H1 (cell line): Measurements from ENCODE around the gene SMYD3. TPM values are rescaled to one million over a fixed set of nuclear protein-coding genes. Genes with fewer than 3 reads are reported as not detected.

Source experiments
- CTCF ChIA-PET: fragments of 300-600 bp; sonication (Branson Sonifier 250); formaldehyde crosslinking; loops from one replicate; lab custom pipeline; 2021; ENCODE audit not compliant: partially characterized antibody; lab: Charles Lee
- POLR2A ChIA-PET: fragments of 300-600 bp; sonication (Branson Sonifier 250); formaldehyde crosslinking; loops from one replicate; lab custom pipeline; 2021; ENCODE audit warnings: inconsistent platforms; ENCODE audit not compliant: partially characterized antibody; lab: Charles Lee
- DNase-seq, 2 experiments: peaks; one replicate each; pipeline versions ENCODE4 v3.0.0 to v3.0.0-alpha.2; 2010 to 2022; ENCODE audit warnings: low spot score in 2 of 2, low read depth in 1 of 2, mixed read lengths in 1 of 2
- FAIRE-seq: peaks from 2 replicates; lab custom pipeline; 2011; peaks lifted over from hg19 to GRCh38; lab: Jason Lieb, UNC
- H2AFZ ChIP-seq: 2 replicates; pipeline ENCODE4 v1.8.1; 2012; ENCODE audit warnings: low read length, inconsistent platforms
- H2AK5ac ChIP-seq: 2 replicates; pipeline ENCODE4 v1.6.1; 2013; ENCODE audit warnings: low read depth, low read length
- H2BK120ac ChIP-seq: replicated peaks from 2 replicates; pipeline ENCODE3; 2013; ENCODE audit warnings: low read depth, low read length, inconsistent platforms
- H2BK12ac ChIP-seq: 2 replicates; pipeline ENCODE4 v1.6.1; 2013; ENCODE audit warnings: low read depth, low read length
- H2BK15ac ChIP-seq: 2 replicates; pipeline ENCODE4 v1.6.1; 2013; ENCODE audit warnings: low read length
- H2BK20ac ChIP-seq: 2 replicates; pipeline ENCODE4 v1.6.1; 2013; ENCODE audit warnings: low read length
- H2BK5ac ChIP-seq: 2 replicates; pipeline ENCODE4 v1.6.1; 2013; ENCODE audit warnings: low read depth, low read length
- H3K14ac ChIP-seq: 2 replicates; pipeline ENCODE4 v1.6.1; 2013; ENCODE audit warnings: inconsistent platforms; ENCODE audit not compliant: insufficient read length
- H3K18ac ChIP-seq: 2 replicates; pipeline ENCODE4 v1.6.1; 2013; ENCODE audit warnings: low read length; ENCODE audit errors: extremely low read depth
- H3K23ac ChIP-seq: 2 replicates; pipeline ENCODE4 v1.6.1; 2013; ENCODE audit warnings: inconsistent platforms; ENCODE audit not compliant: insufficient read length
- H3K23me2 ChIP-seq: 2 replicates; pipeline ENCODE4 v1.6.1; 2013; ENCODE audit warnings: low read depth, low read length
- H3K27ac ChIP-seq: 2 replicates; pipeline ENCODE4 v1.6.1; 2011; ENCODE audit warnings: low read depth, low read length, inconsistent platforms
- H3K27me3 ChIP-seq, 4 experiments: replicated peaks in 1 of 4; 1 replicate in 1 of 4; 2 replicates in 3 of 4; pipeline versions ENCODE4 v1.6.1 to v1.8.1; 2011 to 2013; ENCODE audit warnings: low read length in 3 of 4, mild to moderate bottlenecking in 3 of 4, inconsistent platforms in 2 of 4, mixed read lengths in 2 of 4, moderate library complexity in 1 of 4; ENCODE audit not compliant: control insufficient read depth in 3 of 4, insufficient read depth in 3 of 4; ENCODE audit errors: extremely low read depth in 1 of 4
- H3K36me3 ChIP-seq, 4 experiments: 2 replicates each; pipeline versions ENCODE4 v1.6.1 to v1.8.1; 2011 to 2013; ENCODE audit warnings: mild to moderate bottlenecking in 4 of 4, low read length in 3 of 4, moderate library complexity in 2 of 4, control low read depth in 1 of 4, inconsistent platforms in 1 of 4; ENCODE audit not compliant: insufficient read depth in 4 of 4, control insufficient read depth in 2 of 4
- H3K4ac ChIP-seq: replicated peaks from 2 replicates; pipeline ENCODE3; 2013; ENCODE audit warnings: low read length, low read depth, mixed read lengths, inconsistent platforms; ENCODE audit not compliant: insufficient read length
- H3K4me1 ChIP-seq, 4 experiments: replicated peaks in 1 of 4; 1 replicate in 1 of 4; 2 replicates in 3 of 4; pipeline versions ENCODE4 v1.6.1 to v1.8.1; 2011 to 2013; ENCODE audit warnings: low read length in 3 of 4, inconsistent platforms in 2 of 4, mixed read lengths in 1 of 4; ENCODE audit not compliant: insufficient read depth in 4 of 4, control insufficient read depth in 3 of 4
- H3K4me2 ChIP-seq, 2 experiments: 2 replicates each; pipeline versions ENCODE4 v1.6.1 to v1.8.1; 2011 to 2013; ENCODE audit warnings: low read depth in 2 of 2, low read length in 2 of 2, control low read depth in 1 of 2, inconsistent platforms in 1 of 2, mild to moderate bottlenecking in 1 of 2; ENCODE audit not compliant: insufficient read depth in 1 of 2
- H3K4me3 ChIP-seq, 4 experiments: fragments of 200-600, 300-600 bp in 1 of 4; sonication (generic), shearing (Covaris generic), sonication (Bioruptor Twin) in 1 of 4; 2 replicates each; pipeline versions ENCODE4 v1.5.1 to v1.8.1; 2011 to 2016; ENCODE audit warnings: low read length in 4 of 4, low read depth in 3 of 4, control low read depth in 2 of 4, inconsistent platforms in 2 of 4, mild to moderate bottlenecking in 2 of 4, mixed read lengths in 1 of 4, moderate library complexity in 1 of 4; ENCODE audit not compliant: insufficient read depth in 2 of 4; ENCODE audit errors: extremely low read depth in 1 of 4
- H3K56ac ChIP-seq: replicated peaks from 2 replicates; pipeline ENCODE3; 2013; ENCODE audit warnings: low read depth, mild to moderate bottlenecking, mixed read lengths, low read length, inconsistent platforms; ENCODE audit not compliant: insufficient read length
- H3K79me1 ChIP-seq: 2 replicates; pipeline ENCODE4 v1.6.1; 2013; ENCODE audit warnings: low read depth, low read length, control low read depth
- H3K79me2 ChIP-seq, 2 experiments: 2 replicates each; pipeline versions ENCODE4 v1.6.1 to v1.8.1; 2012 to 2013; ENCODE audit warnings: low read length in 2 of 2, mild to moderate bottlenecking in 2 of 2, inconsistent platforms in 1 of 2; ENCODE audit not compliant: insufficient read depth in 2 of 2, control insufficient read depth in 1 of 2
- H3K9ac ChIP-seq, 4 experiments: replicated peaks in 1 of 4; 1 replicate in 1 of 4; 2 replicates in 3 of 4; pipeline versions ENCODE4 v1.6.1 to v1.8.1; 2011 to 2013; ENCODE audit warnings: low read depth in 3 of 4, low read length in 3 of 4, control low read depth in 2 of 4, mild to moderate bottlenecking in 2 of 4, moderate library complexity in 2 of 4, inconsistent platforms in 1 of 4; ENCODE audit errors: extremely low read depth in 1 of 4
- H3K9me3 ChIP-seq, 2 experiments: 2 replicates each; pipeline versions ENCODE4 v1.6.1 to v1.8.1; 2012 to 2013; ENCODE audit warnings: mild to moderate bottlenecking in 2 of 2, moderate library complexity in 2 of 2, control low read depth in 1 of 2, inconsistent platforms in 1 of 2, low read depth in 1 of 2, low read length in 1 of 2, mixed read lengths in 1 of 2; ENCODE audit not compliant: insufficient read depth in 2 of 2
- H4K20me1 ChIP-seq, 2 experiments: replicated peaks in 1 of 2; 2 replicates each; pipeline versions ENCODE3 to v1.8.1; 2011 to 2013; ENCODE audit warnings: inconsistent platforms in 2 of 2, low read length in 2 of 2, mild to moderate bottlenecking in 1 of 2; ENCODE audit not compliant: insufficient read depth in 2 of 2, control insufficient read depth in 1 of 2
- H4K5ac ChIP-seq: 2 replicates; pipeline ENCODE4 v1.6.1; 2013; ENCODE audit warnings: low read length, low read depth, mixed read lengths, inconsistent platforms; ENCODE audit not compliant: insufficient read length
- H4K8ac ChIP-seq: 2 replicates; pipeline ENCODE4 v1.8.0; 2013; ENCODE audit warnings: mild to moderate bottlenecking, moderate library complexity, low read length, inconsistent platforms; ENCODE audit not compliant: insufficient read depth; ENCODE audit errors: extremely low read depth
- H4K91ac ChIP-seq: replicated peaks from 2 replicates; pipeline ENCODE3; 2013; ENCODE audit warnings: low read length, mixed read lengths, inconsistent platforms; ENCODE audit not compliant: insufficient read length
- CBX5 ChIP-seq: fragments of 300-800, 300-1000 bp; sonication (generic); IDR thresholded peaks from 2 replicates; pipeline ENCODE4 v1.7.1; 2016; ENCODE audit warnings: antibody characterized with exemption, low read length, low read depth
- E2F6 ChIP-seq: IDR thresholded peaks from 2 replicates; pipeline ENCODE4 v1.6.1; 2012; ENCODE audit warnings: inconsistent platforms
- SIN3A ChIP-seq, 2 experiments: IDR thresholded peaks in 1 of 2; conservative IDR thresholded peaks in 1 of 2; 2 replicates each; pipeline ENCODE4 v1.6.1; 2011 to 2012; ENCODE audit warnings: low read length in 2 of 2, improper control_type of control experiment in 1 of 2, low read depth in 1 of 2, mild to moderate bottlenecking in 1 of 2
- WGBS, 2 experiments: shearing (Covaris generic) in 1 of 2; methylation state at CpG; one replicate each; pipeline versions ENCODE4 v1.1.6 to v1.1.7; 2013 to 2015; ENCODE audit warnings: low lambda C conversion rate in 2 of 2, mixed read lengths in 2 of 2, inconsistent platforms in 1 of 2, low coverage in 1 of 2, missing lambda C conversion rate in 1 of 2; ENCODE audit not compliant: insufficient replicate concordance in 2 of 2, insufficient coverage in 1 of 2, insufficient read length in 1 of 2; ENCODE audit errors: extremely low coverage in 1 of 2, missing lambda C conversion rate in 1 of 2; 5-methylcytosine and 5-hydroxymethylcytosine counted together
- polyA plus RNA-seq, 7 experiments: library from polyadenylated mRNA; depleted of rRNA in 3 of 7; stranded (reverse) in 5 of 7; unstranded in 2 of 7; fragments of >200 nt in 5 of 7; fragments of 200-250 nt in 2 of 7; gene quantifications; 1 replicate in 5 of 7; 2 replicates in 1 of 7; 4 replicates in 1 of 7; pipeline versions ENCODE4 v1.2.1 to v1.2.3, GENCODE V29; 2011 to 2013; ENCODE audit warnings: missing spikeins in 2 of 7, mixed read lengths in 2 of 7
- total RNA-seq: library from RNA; stranded (reverse); fragmentation: NEBNext Ultra II Directional; extraction: Animal tissue kit (Norgen Biotek cat#: 25700); gene quantifications from 2 replicates; pipeline ENCODE4 v1.2.1, GENCODE V29; 2021

SMYD3 gene
- total and polyA plus RNA-seq, 2 of the 8 experiments (the other 6 are each of a cell fraction or from before 2014, with no cell fraction given): 17.3 to 25.4 TPM

- Histone ChIP-seq H2AK5ac (no peak overlapping the region), H3K36me3 (no peaks in the 10 kb centered on the region), H3K79me2 (no peaks in the 10 kb centered on the region), H3K4me2 (no peak overlapping the region), H4K20me1 (no peaks in the 10 kb centered on the region), H3K23ac (no peak overlapping the region), H2BK15ac (no peak overlapping the region), H3K79me1 (no peaks in the 10 kb centered on the region), H3K4me3 (no peak overlapping the region), H3K4ac (no peak overlapping the region), H4K5ac (no peak overlapping the region), H3K56ac (no peak overlapping the region), H3K23me2 (no peaks in the 10 kb centered on the region), H3K14ac (no peak overlapping the region), H4K8ac (no peak overlapping the region), H4K91ac (no peak overlapping the region), H3K27ac (no peak overlapping the region), H3K9me3 (0 out of 4 replicates have a peak, but pooled peaks cover 0 to 2% of the 10 kb centered on the region in 2 experiments), H2BK5ac (no peak overlapping the region), H2AFZ (no peak overlapping the region), H3K27me3 (no peaks in the 10 kb centered on the region), H3K9ac (no peak overlapping the region), H2BK120ac (no peak overlapping the region), H3K4me1 (no peaks in the 10 kb centered on the region), H2BK12ac (no peak overlapping the region), H2BK20ac (no peak overlapping the region), H3K18ac (no peak overlapping the region)
- ChIA-PET POLR2A (no interaction called here), CTCF (no interaction called here)
- DNase-seq (no peak), FAIRE-seq (no peak)
- WGBS, 2 experiments: 76% methylated on average over 2 of the region's 2 CpGs; no CpG with 5 or more reads in 1 of the 2 experiments
- TF ChIP-seq SIN3A (conservative IDR thresholded peaks at IDR 0.05 in 1 of 2, IDR thresholded peaks at IDR 0.05 in 1 of 2; ENCODE audit: low read depth in 1 of 2, low read length in 2 of 2) (no peak), E2F6 (no peak), CBX5 (no peak)
Observed at GRCh38 chr1:246255773-246256172, 251.3 kb downstream of the SMYD3 start.
